Keratinocyte (primary cell): Measurements from ENCODE around the gene CTIF. TPM values are rescaled to one million over a fixed set of nuclear protein-coding genes. Genes with fewer than 3 reads are reported as not detected.

ENCODE experiments used
- DNase-seq: peaks from one replicate; pipeline ENCODE4 v3.0.0-alpha.2; 2011; ENCODE audit warnings: low read depth, missing footprints, low spot score
- FAIRE-seq: peaks from 2 replicates; lab custom pipeline; 2011; peaks lifted over from hg19 to GRCh38; lab: Jason Lieb, UNC
- H2AFZ ChIP-seq: 2 replicates; pipeline ENCODE4 v1.6.0; 2012; ENCODE audit warnings: low read length, control low read depth, inconsistent platforms; ENCODE audit not compliant: control insufficient read depth
- H3K27ac ChIP-seq: 2 replicates; pipeline ENCODE4 v1.5.1; 2011; ENCODE audit warnings: low read length; ENCODE audit not compliant: control insufficient read depth, insufficient read depth
- H3K27me3 ChIP-seq: 3 replicates; pipeline ENCODE4 v1.6.0; 2011; ENCODE audit warnings: low read length; ENCODE audit not compliant: control insufficient read depth, insufficient read depth; ENCODE audit errors: extremely low read depth
- H3K36me3 ChIP-seq, 2 experiments: 2 replicates in 1 of 2; 3 replicates in 1 of 2; pipeline ENCODE4 v1.5.1; 2011; ENCODE audit warnings: low read length in 2 of 2, mild to moderate bottlenecking in 1 of 2; ENCODE audit not compliant: control insufficient read depth in 2 of 2, insufficient read depth in 2 of 2; ENCODE audit errors: extremely low read depth in 1 of 2
- H3K4me1 ChIP-seq: 3 replicates; pipeline ENCODE4 v1.5.1; 2011; ENCODE audit warnings: low read length; ENCODE audit not compliant: control insufficient read depth, insufficient read depth; ENCODE audit errors: extremely low read depth
- H3K4me2 ChIP-seq: 3 replicates; pipeline ENCODE4 v1.6.0; 2011; ENCODE audit warnings: low read depth, low read length; ENCODE audit not compliant: control insufficient read depth, insufficient read depth; ENCODE audit errors: extremely low read depth
- H3K4me3 ChIP-seq, 3 experiments: fragments of 200-600 bp in 1 of 3; sonication (generic) in 1 of 3; 2 replicates in 2 of 3; 3 replicates in 1 of 3; pipeline ENCODE4 v1.5.1; 2011 to 2016; ENCODE audit warnings: low read length in 3 of 3, mild to moderate bottlenecking in 3 of 3, control low read depth in 2 of 3, inconsistent platforms in 1 of 3, low read depth in 1 of 3, mixed read lengths in 1 of 3, mixed run types in 1 of 3, moderate library complexity in 1 of 3; ENCODE audit not compliant: control insufficient read depth in 2 of 3, insufficient read depth in 2 of 3; ENCODE audit errors: extremely low read depth in 1 of 3
- H3K79me2 ChIP-seq: 2 replicates; pipeline ENCODE4 v1.6.0; 2012; ENCODE audit warnings: low read length; ENCODE audit not compliant: control insufficient read depth, insufficient read depth
- H3K9ac ChIP-seq: 3 replicates; pipeline ENCODE4 v1.6.0; 2011; ENCODE audit warnings: low read length; ENCODE audit not compliant: control insufficient read depth, insufficient read depth; ENCODE audit errors: extremely low read depth
- H3K9me1 ChIP-seq: 3 replicates; pipeline ENCODE4 v1.6.0; 2011; ENCODE audit warnings: low read length; ENCODE audit not compliant: control insufficient read depth, insufficient read depth; ENCODE audit errors: extremely low read depth
- H3K9me3 ChIP-seq: 2 replicates; pipeline ENCODE4 v1.5.1; 2012; ENCODE audit warnings: low read depth, low read length; ENCODE audit not compliant: control insufficient read depth
- H4K20me1 ChIP-seq: 3 replicates; pipeline ENCODE4 v1.6.0; 2011; ENCODE audit warnings: low read length; ENCODE audit not compliant: control insufficient read depth, insufficient read depth; ENCODE audit errors: extremely low read depth
- CTCF ChIP-seq, 3 experiments: IDR thresholded peaks in 1 of 3; conservative IDR thresholded peaks in 1 of 3; optimal IDR thresholded peaks in 1 of 3; 2 replicates in 2 of 3; 3 replicates in 1 of 3; pipeline versions ENCODE3 to v1.5.1; 2011; ENCODE audit warnings: low read length in 3 of 3, mild to moderate bottlenecking in 3 of 3, moderate library complexity in 2 of 3, control low read depth in 1 of 3, inconsistent platforms in 1 of 3; ENCODE audit not compliant: insufficient read depth in 2 of 3; ENCODE audit errors: extremely low read depth in 1 of 3
- EZH2 ChIP-seq: IDR thresholded peaks from one replicate; pipeline ENCODE4 v1.6.1; 2012; ENCODE audit warnings: inconsistent platforms, mild to moderate bottlenecking, low read length, moderate library complexity
- dilution Hi-C: fragments of 300-500 bp; cut with MboI; formaldehyde crosslinking; loops from one replicate; pipeline ENCODE4 v1.7.0; 2020; ENCODE audit warnings: low sequenced_read_pairs; ENCODE audit not compliant: extremely low pct_ligation_motif_present
- polyA plus RNA-seq, 5 experiments: library from polyadenylated mRNA; depleted of rRNA in 3 of 5; stranded (reverse) in 3 of 5; stranded (forward) in 1 of 5; unstranded in 1 of 5; fragments of >200 nt; gene quantifications; 1 replicate in 1 of 5; 2 replicates in 3 of 5; 3 replicates in 1 of 5; pipeline versions ENCODE4 v1.2.1 to v1.2.3, GENCODE V29; 2011 to 2012; ENCODE audit warnings: missing spikeins in 2 of 5, low read depth in 1 of 5, low replicate concordance in 1 of 5

Gene CTIF
- polyA plus RNA-seq, 1 donor (not counting 4 experiments of a cell fraction or from before 2014, with no cell fraction given): 15.0 TPM

- no peak overlapping the region for H3K4me2 ChIP-seq
- H4K20me1 ChIP-seq: no peaks in the 10 kb centered on the region
- DNase-seq: no peak
- H3K4me3 ChIP-seq: no peak overlapping the region
- no peak overlapping the region for H3K27ac ChIP-seq
- no peaks in the 10 kb centered on the region for H3K9me1 ChIP-seq
- dilution Hi-C loops: no loop called here
- no peak overlapping the region for H3K9ac ChIP-seq
- no peak for FAIRE-seq
- TF ChIP-seq CTCF (optimal IDR thresholded peaks at IDR 0.05 in 1 of 3, IDR thresholded peaks at IDR 0.05 in 1 of 3, conservative IDR thresholded peaks at IDR 0.05 in 1 of 3; ENCODE audit: extremely low read depth in 1 of 3, insufficient read depth in 2 of 3, low read length in 3 of 3) (no peak), EZH2 (no peak)
- H2AFZ ChIP-seq: no peak overlapping the region
- no peaks in the 10 kb centered on the region for H3K9me3 ChIP-seq
- H3K36me3 ChIP-seq: peaks cover 17 to 27% of the 10 kb centered on the region in 2 experiments
- no peaks in the 10 kb centered on the region for H3K4me1 ChIP-seq
- no peaks in the 10 kb centered on the region for H3K27me3 ChIP-seq
- no peaks in the 10 kb centered on the region for H3K79me2 ChIP-seq
Observed at GRCh38 chr18:48670751-48671560, 132.1 kb downstream of the CTIF start.

GRCh38 chr18:48671561-48671945 is 132.7 kb downstream of the CTIF start:
- Histone ChIP-seq H3K36me3 (peaks cover 16 to 23% of the 10 kb centered on the region in 2 experiments), H3K4me3 (no peak overlapping the region), H3K79me2 (no peaks in the 10 kb centered on the region), H3K9me3 (no peaks in the 10 kb centered on the region), H2AFZ (no peak overlapping the region), H3K9ac (no peak overlapping the region), H3K27me3 (no peaks in the 10 kb centered on the region), H4K20me1 (no peaks in the 10 kb centered on the region), H3K4me2 (no peak overlapping the region), H3K9me1 (no peaks in the 10 kb centered on the region), H3K4me1 (no peaks in the 10 kb centered on the region), H3K27ac (no peak overlapping the region)
- FAIRE-seq: no peak
- dilution Hi-C loops: no loop called here
- TF ChIP-seq CTCF (optimal IDR thresholded peaks at IDR 0.05 in 1 of 3, IDR thresholded peaks at IDR 0.05 in 1 of 3, conservative IDR thresholded peaks at IDR 0.05 in 1 of 3; ENCODE audit: extremely low read depth in 1 of 3, insufficient read depth in 2 of 3, low read length in 3 of 3): no peak
- TF ChIP-seq EZH2: no peak
- DNase-seq: no peak
